H1 (cell line): ENCODE results near the gene SOD2. TPM values are rescaled to one million over a fixed set of nuclear protein-coding genes. Genes with fewer than 3 reads are reported as not detected.

ENCODE experiments used
- CTCF ChIA-PET: fragments of 300-600 bp; sonication (Branson Sonifier 250); formaldehyde crosslinking; loops from one replicate; lab custom pipeline; 2021; ENCODE audit not compliant: partially characterized antibody; lab: Charles Lee
- POLR2A ChIA-PET: fragments of 300-600 bp; sonication (Branson Sonifier 250); formaldehyde crosslinking; loops from one replicate; lab custom pipeline; 2021; ENCODE audit warnings: inconsistent platforms; ENCODE audit not compliant: partially characterized antibody; lab: Charles Lee
- DNase-seq, 2 experiments: peaks; one replicate each; pipeline versions ENCODE4 v3.0.0 to v3.0.0-alpha.2; 2010 to 2022; ENCODE audit warnings: low spot score in 2 of 2, low read depth in 1 of 2, mixed read lengths in 1 of 2
- FAIRE-seq: peaks from 2 replicates; lab custom pipeline; 2011; peaks lifted over from hg19 to GRCh38; lab: Jason Lieb, UNC
- H2AFZ ChIP-seq: 2 replicates; pipeline ENCODE4 v1.8.1; 2012; ENCODE audit warnings: low read length, inconsistent platforms
- H2AK5ac ChIP-seq: 2 replicates; pipeline ENCODE4 v1.6.1; 2013; ENCODE audit warnings: low read depth, low read length
- H2BK120ac ChIP-seq: replicated peaks from 2 replicates; pipeline ENCODE3; 2013; ENCODE audit warnings: low read depth, low read length, inconsistent platforms
- H2BK12ac ChIP-seq: 2 replicates; pipeline ENCODE4 v1.6.1; 2013; ENCODE audit warnings: low read depth, low read length
- H2BK15ac ChIP-seq: 2 replicates; pipeline ENCODE4 v1.6.1; 2013; ENCODE audit warnings: low read length
- H2BK20ac ChIP-seq: 2 replicates; pipeline ENCODE4 v1.6.1; 2013; ENCODE audit warnings: low read length
- H2BK5ac ChIP-seq: 2 replicates; pipeline ENCODE4 v1.6.1; 2013; ENCODE audit warnings: low read depth, low read length
- H3K14ac ChIP-seq: 2 replicates; pipeline ENCODE4 v1.6.1; 2013; ENCODE audit warnings: inconsistent platforms; ENCODE audit not compliant: insufficient read length
- H3K18ac ChIP-seq: 2 replicates; pipeline ENCODE4 v1.6.1; 2013; ENCODE audit warnings: low read length; ENCODE audit errors: extremely low read depth
- H3K23ac ChIP-seq: 2 replicates; pipeline ENCODE4 v1.6.1; 2013; ENCODE audit warnings: inconsistent platforms; ENCODE audit not compliant: insufficient read length
- H3K23me2 ChIP-seq: 2 replicates; pipeline ENCODE4 v1.6.1; 2013; ENCODE audit warnings: low read depth, low read length
- H3K27ac ChIP-seq: 2 replicates; pipeline ENCODE4 v1.6.1; 2011; ENCODE audit warnings: low read depth, low read length, inconsistent platforms
- H3K27me3 ChIP-seq, 4 experiments: replicated peaks in 1 of 4; 1 replicate in 1 of 4; 2 replicates in 3 of 4; pipeline versions ENCODE4 v1.6.1 to v1.8.1; 2011 to 2013; ENCODE audit warnings: low read length in 3 of 4, mild to moderate bottlenecking in 3 of 4, inconsistent platforms in 2 of 4, mixed read lengths in 2 of 4, moderate library complexity in 1 of 4; ENCODE audit not compliant: control insufficient read depth in 3 of 4, insufficient read depth in 3 of 4; ENCODE audit errors: extremely low read depth in 1 of 4
- H3K36me3 ChIP-seq, 4 experiments: 2 replicates each; pipeline versions ENCODE4 v1.6.1 to v1.8.1; 2011 to 2013; ENCODE audit warnings: mild to moderate bottlenecking in 4 of 4, low read length in 3 of 4, moderate library complexity in 2 of 4, control low read depth in 1 of 4, inconsistent platforms in 1 of 4; ENCODE audit not compliant: insufficient read depth in 4 of 4, control insufficient read depth in 2 of 4
- H3K4ac ChIP-seq: replicated peaks from 2 replicates; pipeline ENCODE3; 2013; ENCODE audit warnings: low read length, low read depth, mixed read lengths, inconsistent platforms; ENCODE audit not compliant: insufficient read length
- H3K4me1 ChIP-seq, 4 experiments: replicated peaks in 1 of 4; 1 replicate in 1 of 4; 2 replicates in 3 of 4; pipeline versions ENCODE4 v1.6.1 to v1.8.1; 2011 to 2013; ENCODE audit warnings: low read length in 3 of 4, inconsistent platforms in 2 of 4, mixed read lengths in 1 of 4; ENCODE audit not compliant: insufficient read depth in 4 of 4, control insufficient read depth in 3 of 4
- H3K4me2 ChIP-seq, 2 experiments: 2 replicates each; pipeline versions ENCODE4 v1.6.1 to v1.8.1; 2011 to 2013; ENCODE audit warnings: low read depth in 2 of 2, low read length in 2 of 2, control low read depth in 1 of 2, inconsistent platforms in 1 of 2, mild to moderate bottlenecking in 1 of 2; ENCODE audit not compliant: insufficient read depth in 1 of 2
- H3K4me3 ChIP-seq, 4 experiments: fragments of 200-600, 300-600 bp in 1 of 4; sonication (generic), shearing (Covaris generic), sonication (Bioruptor Twin) in 1 of 4; 2 replicates each; pipeline versions ENCODE4 v1.5.1 to v1.8.1; 2011 to 2016; ENCODE audit warnings: low read length in 4 of 4, low read depth in 3 of 4, control low read depth in 2 of 4, inconsistent platforms in 2 of 4, mild to moderate bottlenecking in 2 of 4, mixed read lengths in 1 of 4, moderate library complexity in 1 of 4; ENCODE audit not compliant: insufficient read depth in 2 of 4; ENCODE audit errors: extremely low read depth in 1 of 4
- H3K56ac ChIP-seq: replicated peaks from 2 replicates; pipeline ENCODE3; 2013; ENCODE audit warnings: low read depth, mild to moderate bottlenecking, mixed read lengths, low read length, inconsistent platforms; ENCODE audit not compliant: insufficient read length
- H3K79me1 ChIP-seq: 2 replicates; pipeline ENCODE4 v1.6.1; 2013; ENCODE audit warnings: low read depth, low read length, control low read depth
- H3K79me2 ChIP-seq, 2 experiments: 2 replicates each; pipeline versions ENCODE4 v1.6.1 to v1.8.1; 2012 to 2013; ENCODE audit warnings: low read length in 2 of 2, mild to moderate bottlenecking in 2 of 2, inconsistent platforms in 1 of 2; ENCODE audit not compliant: insufficient read depth in 2 of 2, control insufficient read depth in 1 of 2
- H3K9ac ChIP-seq, 4 experiments: replicated peaks in 1 of 4; 1 replicate in 1 of 4; 2 replicates in 3 of 4; pipeline versions ENCODE4 v1.6.1 to v1.8.1; 2011 to 2013; ENCODE audit warnings: low read depth in 3 of 4, low read length in 3 of 4, control low read depth in 2 of 4, mild to moderate bottlenecking in 2 of 4, moderate library complexity in 2 of 4, inconsistent platforms in 1 of 4; ENCODE audit errors: extremely low read depth in 1 of 4
- H3K9me3 ChIP-seq, 2 experiments: 2 replicates each; pipeline versions ENCODE4 v1.6.1 to v1.8.1; 2012 to 2013; ENCODE audit warnings: mild to moderate bottlenecking in 2 of 2, moderate library complexity in 2 of 2, control low read depth in 1 of 2, inconsistent platforms in 1 of 2, low read depth in 1 of 2, low read length in 1 of 2, mixed read lengths in 1 of 2; ENCODE audit not compliant: insufficient read depth in 2 of 2
- H4K20me1 ChIP-seq, 2 experiments: replicated peaks in 1 of 2; 2 replicates each; pipeline versions ENCODE3 to v1.8.1; 2011 to 2013; ENCODE audit warnings: inconsistent platforms in 2 of 2, low read length in 2 of 2, mild to moderate bottlenecking in 1 of 2; ENCODE audit not compliant: insufficient read depth in 2 of 2, control insufficient read depth in 1 of 2
- H4K5ac ChIP-seq: 2 replicates; pipeline ENCODE4 v1.6.1; 2013; ENCODE audit warnings: low read length, low read depth, mixed read lengths, inconsistent platforms; ENCODE audit not compliant: insufficient read length
- H4K8ac ChIP-seq: 2 replicates; pipeline ENCODE4 v1.8.0; 2013; ENCODE audit warnings: mild to moderate bottlenecking, moderate library complexity, low read length, inconsistent platforms; ENCODE audit not compliant: insufficient read depth; ENCODE audit errors: extremely low read depth
- H4K91ac ChIP-seq: replicated peaks from 2 replicates; pipeline ENCODE3; 2013; ENCODE audit warnings: low read length, mixed read lengths, inconsistent platforms; ENCODE audit not compliant: insufficient read length
- ATF3 ChIP-seq: IDR thresholded peaks from 2 replicates; pipeline ENCODE4 v1.6.1; 2011; ENCODE audit warnings: low read depth, mild to moderate bottlenecking, low read length; ENCODE audit not compliant: insufficient read depth
- BACH1 ChIP-seq: IDR thresholded peaks from 2 replicates; pipeline ENCODE4 v1.6.1; 2012; ENCODE audit warnings: low read length, improper control_type of control experiment
- BCL11A ChIP-seq, 2 experiments: IDR thresholded peaks; one replicate each; pipeline ENCODE4 v1.6.1; 2011; ENCODE audit warnings: low read depth in 2 of 2, low read length in 2 of 2, mild to moderate bottlenecking in 2 of 2
- BRCA1 ChIP-seq: IDR thresholded peaks from 2 replicates; pipeline ENCODE4 v1.6.1; 2012; ENCODE audit warnings: low read depth, low read length, improper control_type of control experiment
- CBX8 ChIP-seq: fragments of 300-800, 300-1000 bp; sonication (generic); IDR thresholded peaks from 2 replicates; pipeline ENCODE4 v1.7.1; 2016; ENCODE audit warnings: low read depth, low read length, borderline replicate concordance
- CREB1 ChIP-seq: IDR thresholded peaks from 2 replicates; pipeline ENCODE4 v1.6.1; 2012; ENCODE audit warnings: inconsistent platforms
- FOSL1 ChIP-seq: IDR thresholded peaks from 2 replicates; pipeline ENCODE4 v1.6.1; 2011; ENCODE audit warnings: mild to moderate bottlenecking, low read depth, low read length, moderate library complexity; ENCODE audit not compliant: insufficient read depth
- GABPA ChIP-seq: IDR thresholded peaks from 2 replicates; pipeline ENCODE4 v1.6.1; 2011; ENCODE audit warnings: mild to moderate bottlenecking, low read length, moderate library complexity, borderline replicate concordance; ENCODE audit not compliant: insufficient read depth
- POLR2AphosphoS5 ChIP-seq: IDR thresholded peaks from 2 replicates; pipeline ENCODE4 v1.6.1; 2011; ENCODE audit warnings: low read depth, low read length
- SIX5 ChIP-seq: IDR thresholded peaks from 2 replicates; pipeline ENCODE4 v1.6.1; 2011; ENCODE audit warnings: mild to moderate bottlenecking, low read depth, low read length
- SP1 ChIP-seq: IDR thresholded peaks from 2 replicates; pipeline ENCODE4 v1.6.1; 2011; ENCODE audit warnings: low read depth, low read length
- SP2 ChIP-seq: IDR thresholded peaks from 2 replicates; pipeline ENCODE4 v1.6.1; 2012; ENCODE audit warnings: mild to moderate bottlenecking, low read length, inconsistent platforms
- SRF ChIP-seq: IDR thresholded peaks from 2 replicates; pipeline ENCODE4 v1.6.1; 2011; ENCODE audit warnings: mild to moderate bottlenecking, low read depth, low read length, moderate library complexity
- SUZ12 ChIP-seq: fragments of 200-600 bp; sonication (generic); IDR thresholded peaks from 2 replicates; pipeline ENCODE4 v1.6.1; 2012; ENCODE audit warnings: mild to moderate bottlenecking, inconsistent platforms, low read length, moderate library complexity, mixed read lengths
- TCF12 ChIP-seq: IDR thresholded peaks from 2 replicates; pipeline ENCODE4 v1.6.1; 2011; ENCODE audit warnings: low read depth, mild to moderate bottlenecking, low read length
- WGBS, 2 experiments: shearing (Covaris generic) in 1 of 2; methylation state at CpG; one replicate each; pipeline versions ENCODE4 v1.1.6 to v1.1.7; 2013 to 2015; ENCODE audit warnings: low lambda C conversion rate in 2 of 2, mixed read lengths in 2 of 2, inconsistent platforms in 1 of 2, low coverage in 1 of 2, missing lambda C conversion rate in 1 of 2; ENCODE audit not compliant: insufficient replicate concordance in 2 of 2, insufficient coverage in 1 of 2, insufficient read length in 1 of 2; ENCODE audit errors: extremely low coverage in 1 of 2, missing lambda C conversion rate in 1 of 2; 5-methylcytosine and 5-hydroxymethylcytosine counted together
- polyA plus RNA-seq, 7 experiments: library from polyadenylated mRNA; depleted of rRNA in 3 of 7; stranded (reverse) in 5 of 7; unstranded in 2 of 7; fragments of >200 nt in 5 of 7; fragments of 200-250 nt in 2 of 7; gene quantifications; 1 replicate in 5 of 7; 2 replicates in 1 of 7; 4 replicates in 1 of 7; pipeline versions ENCODE4 v1.2.1 to v1.2.3, GENCODE V29; 2011 to 2013; ENCODE audit warnings: missing spikeins in 2 of 7, mixed read lengths in 2 of 7
- total RNA-seq: library from RNA; stranded (reverse); fragmentation: NEBNext Ultra II Directional; extraction: Animal tissue kit (Norgen Biotek cat#: 25700); gene quantifications from 2 replicates; pipeline ENCODE4 v1.2.1, GENCODE V29; 2021

The SOD2 gene
- total and polyA plus RNA-seq, 2 of the 8 experiments (the other 6 are each of a cell fraction or from before 2014, with no cell fraction given): 31.1 to 88.7 TPM

DNA sequence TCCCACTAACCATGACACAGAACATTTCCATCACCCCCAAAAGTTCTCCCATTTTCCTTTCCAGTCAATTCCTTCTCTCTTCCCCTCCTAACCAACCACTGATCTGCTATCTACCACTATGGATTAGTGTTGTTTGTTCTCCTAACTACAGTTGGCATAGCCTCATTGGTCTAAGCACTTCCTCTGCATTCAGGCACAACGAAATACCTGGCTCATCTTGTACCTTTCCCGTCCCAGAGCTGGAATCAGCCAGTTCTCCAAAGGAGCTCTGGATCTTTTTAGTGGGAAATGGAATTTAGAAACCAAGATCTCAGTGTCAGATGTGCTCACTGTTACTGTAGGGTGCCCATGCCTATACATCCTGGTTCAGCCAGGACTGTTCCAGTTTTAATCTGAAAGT, 30.2 kb upstream of the SOD2 start:
- no peak overlapping the region for H2BK12ac ChIP-seq
- no peak overlapping the region for H3K14ac ChIP-seq
- H3K79me2 ChIP-seq: peaks cover 5 to 60% of the 10 kb centered on the region in 2 experiments; a peak in 3 of 4 replicates
- no peak overlapping the region for H2BK20ac ChIP-seq
- H4K5ac ChIP-seq: no peak overlapping the region
- no peak overlapping the region for H4K91ac ChIP-seq
- H3K23ac ChIP-seq: no peak overlapping the region
- no peak overlapping the region for H3K27ac ChIP-seq
- DNase-seq (no peak), FAIRE-seq (no peak)
- ChIA-PET CTCF (interaction anchor here (0.7 to 1.7 kb wide), 4 partner anchors 9 to 210 kb away, joined by 3 to 7 read pairs (median 3); no protein-coding TSS in a partner anchor), POLR2A (interaction anchor here (0.7 to 4.0 kb wide), 5 partner anchors 9 to 37 kb away, joined by 3 to 21 read pairs (median 4); partner anchors contain the start of gene SOD2)
- no peak overlapping the region for H3K18ac ChIP-seq
- 91% methylated on average over 2 of the region's 2 CpGs; no CpG with 5 or more reads in 1 of the 2 experiments for WGBS, 2 experiments
- H2BK120ac ChIP-seq: no peak overlapping the region
- H2BK15ac ChIP-seq: no peak overlapping the region
- H3K4me2 ChIP-seq: no peak overlapping the region
- no peak overlapping the region for H2BK5ac ChIP-seq
- no peaks in the 10 kb centered on the region; the same call in 1 of the 2 replicates for H3K79me1 ChIP-seq
- H4K20me1 ChIP-seq: peaks cover 0 to 2% of the 10 kb centered on the region in 2 experiments
- no peak overlapping the region for H3K9ac ChIP-seq
- no peak overlapping the region for H2AK5ac ChIP-seq
- no peaks in the 10 kb centered on the region for H3K27me3 ChIP-seq
- H3K23me2 ChIP-seq: no peaks in the 10 kb centered on the region
- H3K4me3 ChIP-seq: no peak overlapping the region
- no peak overlapping the region for H4K8ac ChIP-seq
- H3K4ac ChIP-seq: no peak overlapping the region
- H3K36me3 ChIP-seq: peaks cover 0 to 4% (median 0%) of the 10 kb centered on the region in 4 experiments; a peak in 1 of 8 replicates
- H2AFZ ChIP-seq: no peak overlapping the region
- H3K4me1 ChIP-seq: 0 out of 7 replicates have a peak, but pooled peaks cover 0 to 2% (median 0%) of the 10 kb centered on the region in 4 experiments
- H3K56ac ChIP-seq: no peak overlapping the region
- no peaks in the 10 kb centered on the region for H3K9me3 ChIP-seq
- TF ChIP-seq GABPA: no peak
- no peak for TF ChIP-seq BRCA1
- no peak for TF ChIP-seq BCL11A (IDR thresholded peaks at IDR 0.05; ENCODE audit: low read depth in 2 of 2, low read length in 2 of 2)
- TF ChIP-seq CBX8: no peak
- no peak for TF ChIP-seq BACH1
- TF ChIP-seq CREB1: no peak
- no peak for TF ChIP-seq SP2
- no peak for TF ChIP-seq SP1
- no peak for TF ChIP-seq ATF3
- no peak for TF ChIP-seq TCF12
- no peak for TF ChIP-seq SUZ12
- no peak for TF ChIP-seq SIX5
- no peak for TF ChIP-seq POLR2AphosphoS5
- no peak for TF ChIP-seq SRF
- TF ChIP-seq FOSL1: no peak
